ENCODE data around the gene IL3. TPM values are rescaled to one million over a fixed set of nuclear protein-coding genes. Genes with fewer than 3 reads are reported as not detected.

The IL3 gene
- total RNA-seq, 1 donor from 2014 or later = not detected

DNA sequence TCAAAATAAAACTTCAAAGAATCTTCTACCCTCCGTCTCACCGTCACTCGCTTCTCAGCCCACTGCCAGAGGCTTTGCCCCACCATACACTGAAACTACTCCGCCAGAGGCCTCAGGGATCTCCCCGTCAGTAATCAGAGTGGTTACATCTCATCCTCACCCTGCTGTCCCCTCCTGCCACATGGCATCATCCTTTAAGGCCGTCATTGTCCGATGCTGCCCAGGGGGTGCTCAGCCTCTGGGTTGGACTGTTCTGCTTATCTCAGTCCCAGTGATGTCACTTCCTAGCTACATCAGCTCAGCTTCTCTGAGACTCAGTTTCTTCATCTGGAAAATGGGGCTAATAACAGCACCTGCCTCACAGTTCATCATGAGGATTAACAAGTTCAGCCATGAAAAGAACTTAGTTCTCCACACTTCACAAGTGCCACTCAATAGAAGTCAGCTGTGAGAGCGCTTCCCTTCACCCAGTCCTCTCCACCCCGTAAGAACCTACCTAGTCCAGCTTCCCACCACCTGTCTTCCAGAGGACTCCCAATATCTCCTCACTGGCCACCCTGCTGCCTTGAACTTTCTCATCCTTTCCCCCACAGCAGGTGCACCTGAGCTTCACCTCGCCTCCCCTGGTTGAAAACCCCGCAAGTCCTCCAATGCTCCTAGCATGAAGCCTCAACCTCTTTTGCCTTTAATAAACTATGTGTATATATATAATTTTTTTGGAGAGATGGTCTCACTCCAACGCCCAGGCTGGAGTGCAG, 2.8 kb upstream of the IL3 start:
- no peak for DNase-seq

DNA sequence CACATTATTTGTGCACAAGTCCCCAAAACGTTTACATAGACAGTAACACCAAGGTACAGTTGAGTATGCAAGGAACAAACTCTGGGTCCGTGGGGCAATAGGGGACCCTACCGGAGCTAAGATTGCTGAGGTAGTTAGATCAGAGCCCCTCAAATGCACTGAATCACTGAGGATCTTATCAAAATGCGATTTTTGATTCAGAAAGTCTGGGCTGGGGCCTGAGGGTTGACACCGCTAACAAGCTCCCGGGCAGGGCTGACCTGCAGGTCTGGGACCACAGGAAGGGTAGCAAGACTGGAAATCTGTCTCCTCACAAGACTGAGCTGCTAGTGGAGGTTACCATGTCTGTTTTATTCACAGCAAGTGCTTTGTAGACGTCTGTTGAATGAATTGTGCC, 1.8 kb upstream of the IL3 start:
- DNase-seq = no peak

DNA sequence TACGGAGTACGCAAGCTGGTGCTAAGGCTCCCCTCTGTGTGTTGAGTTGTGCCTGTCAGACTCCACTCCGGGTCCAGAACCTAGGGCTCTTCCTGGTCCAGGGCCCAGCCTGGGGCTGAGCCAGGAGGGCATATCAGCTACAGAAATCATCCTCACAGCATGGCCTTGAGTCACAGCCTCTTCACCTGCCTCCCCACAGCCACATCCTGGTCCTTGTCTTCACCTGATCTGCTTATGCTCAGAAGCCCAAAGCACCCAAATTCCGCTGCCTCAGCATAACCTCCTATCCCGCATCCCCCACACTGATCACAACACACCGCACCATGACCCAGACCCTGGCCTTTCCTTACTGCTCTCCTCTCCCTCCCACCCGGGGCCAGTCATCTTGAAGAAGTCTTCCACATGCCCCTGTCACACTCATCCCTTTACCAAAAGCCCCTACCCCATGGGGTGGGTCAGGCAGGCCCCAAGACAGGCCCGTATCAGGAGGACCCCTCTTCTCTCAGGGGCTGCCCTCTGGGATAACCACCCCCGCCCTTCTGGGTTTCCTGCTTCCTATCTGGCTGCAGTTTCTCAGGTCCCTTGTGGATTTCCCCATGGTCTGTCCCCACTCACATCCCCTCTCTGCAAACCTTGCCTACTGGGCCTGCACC, 1.3 kb upstream of the IL3 start:
- DNase-seq = no peak

GRCh38 chr5:132059696-132060500, 557 bp upstream of the IL3 start:
- DNase-seq = no peak

DNA sequence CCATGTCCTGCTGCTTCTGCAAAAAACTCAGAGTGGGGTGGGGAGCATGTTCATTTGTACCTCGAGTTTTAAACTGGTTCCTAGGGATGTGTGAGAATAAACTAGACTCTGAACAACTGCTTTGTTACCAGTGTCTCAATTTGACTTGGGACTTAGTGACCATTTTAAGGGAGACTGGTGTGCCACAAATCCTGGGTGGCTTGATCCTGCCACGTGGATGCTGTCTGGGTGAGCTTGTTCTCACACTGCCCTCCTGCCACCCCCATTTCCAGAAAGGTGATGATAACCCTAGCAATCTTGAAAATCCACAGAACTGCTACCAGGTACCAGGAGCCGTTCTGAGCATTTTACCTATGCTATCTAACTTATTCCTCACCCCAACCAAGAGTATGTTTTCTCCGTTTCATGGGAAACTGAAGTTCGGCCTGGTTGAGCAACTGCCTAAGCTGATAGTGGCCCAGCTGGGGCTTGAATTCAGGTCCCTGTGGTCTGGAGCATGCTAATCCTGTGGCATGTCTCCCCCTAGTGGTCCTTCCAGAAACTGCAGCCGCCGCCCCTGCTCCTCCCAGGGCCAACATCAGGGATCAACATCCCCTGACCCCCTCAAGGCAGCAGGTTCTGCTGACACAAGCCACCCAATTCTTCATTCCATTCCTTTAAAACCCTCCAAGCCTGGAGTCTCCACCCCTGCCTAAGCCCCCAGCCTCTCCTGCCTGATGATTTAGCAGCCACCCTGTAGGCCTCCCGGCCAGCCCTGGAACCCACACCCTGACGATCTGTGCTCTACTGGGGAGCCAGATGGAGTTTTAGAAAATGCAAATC, 2.8 kb downstream of the IL3 start:
- peak; percentile 69 for DNase-seq

- no peak for DNase-seq
Observed at GRCh38 chr5:132064140-132064539, 3.7 kb downstream of the IL3 start.

DNA sequence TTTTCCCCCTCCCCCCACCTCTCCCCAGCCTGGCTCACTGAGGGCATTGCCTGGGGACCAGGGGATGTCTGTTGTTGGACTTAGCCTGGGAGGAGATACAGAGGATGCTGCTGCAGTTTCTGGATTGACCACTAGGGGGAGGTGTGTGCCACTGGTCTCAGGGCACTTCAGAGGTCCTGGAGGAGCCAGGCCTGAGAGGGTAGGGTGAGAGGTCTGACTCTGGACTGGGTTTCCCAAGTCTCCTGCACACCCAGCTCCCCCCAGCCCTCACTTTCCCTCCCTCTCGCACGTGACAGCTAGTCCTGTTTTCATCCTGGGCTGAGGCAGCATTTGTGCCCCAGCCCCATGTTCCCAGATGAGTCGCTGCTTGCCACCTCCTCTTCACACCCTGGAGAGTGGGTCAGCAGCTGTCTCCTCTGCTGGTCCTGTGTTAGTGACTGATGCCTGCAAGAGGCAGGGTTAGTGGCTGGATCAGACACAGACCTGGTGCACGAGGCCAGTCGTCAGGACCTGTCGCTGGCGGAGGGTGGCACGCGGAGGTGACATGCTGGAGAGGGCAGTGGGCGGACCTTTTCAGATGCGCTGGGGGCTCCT, 4.4 kb downstream of the IL3 start:
- DNase-seq = peak; percentile 73

GRCh38 chr5:132065351-132065937, 5.0 kb downstream of the IL3 start:
- DNase-seq = peak; percentile 81

DNA sequence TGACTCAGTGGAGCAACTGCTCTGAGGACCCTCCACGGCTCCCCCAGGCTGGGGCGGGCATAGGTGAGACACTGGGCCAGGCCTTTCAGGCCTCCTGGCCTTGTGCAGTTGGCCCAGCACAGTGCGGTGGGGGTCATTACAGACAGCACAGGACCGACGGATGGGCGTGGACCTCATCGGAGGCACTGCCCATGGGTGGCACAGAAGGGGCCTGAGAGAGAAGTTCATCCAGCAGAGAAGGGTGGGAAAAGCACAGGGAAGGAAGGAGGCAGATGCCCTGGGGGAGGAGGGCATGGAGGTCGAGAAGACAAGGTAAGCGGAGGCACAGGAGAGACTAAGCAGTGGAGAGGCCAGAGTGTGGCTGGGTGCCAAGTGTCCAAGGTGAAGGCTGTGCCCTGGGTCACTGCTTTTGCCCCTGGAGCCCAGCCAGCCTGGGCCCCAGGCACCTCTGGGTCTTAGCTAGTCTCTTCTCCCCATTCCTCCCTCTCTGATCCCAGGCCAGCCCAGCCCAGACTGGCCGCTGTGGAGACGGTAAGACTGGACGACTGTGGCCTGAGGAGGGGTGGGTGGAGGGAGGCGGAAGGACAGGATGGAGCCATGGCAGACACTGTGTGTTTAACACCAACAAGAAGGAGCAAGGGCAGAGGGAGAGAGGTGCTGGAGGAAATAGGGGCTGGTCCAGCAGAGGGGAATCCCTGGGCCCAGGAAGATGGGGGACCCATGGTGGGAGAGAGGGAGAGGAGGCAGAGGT, 5.7 kb downstream of the IL3 start:
- DNase-seq = no peak

GRCh38 chr5:132066871-132067270, 6.4 kb downstream of the IL3 start:
- no peak for DNase-seq

GRCh38 chr5:132067451-132067850, 7.0 kb downstream of the IL3 start:
- no peak for DNase-seq

- DNase-seq = no peak
Observed at GRCh38 chr5:132067941-132068808, 7.7 kb downstream of the IL3 start.

DNA sequence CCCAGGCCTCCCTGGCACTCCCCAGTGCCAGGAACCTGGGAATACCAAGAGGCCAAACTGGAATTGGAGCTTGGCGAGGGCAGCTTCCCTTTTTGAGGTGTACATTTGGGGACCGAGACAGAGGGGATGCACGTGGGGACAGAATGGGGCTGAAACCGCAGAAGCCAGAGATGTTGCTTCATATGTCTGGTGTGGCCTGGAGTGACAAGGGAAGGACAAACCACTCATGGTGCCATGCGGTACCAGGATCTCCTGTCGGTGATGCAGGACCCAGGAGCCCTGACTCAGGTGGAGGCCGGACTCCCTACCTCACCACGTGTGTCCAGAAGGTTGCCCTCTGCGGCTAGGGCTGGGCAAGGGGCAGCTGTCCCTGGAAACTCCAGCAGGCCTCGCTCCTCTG, 9.1 kb downstream of the IL3 start:
- DNase-seq = no peak

GRCh38 chr5:132069994-132070393, 9.5 kb downstream of the IL3 start:
- no peak for DNase-seq

GRCh38 chr5:132070460-132071337, 10.2 kb downstream of the IL3 start:
- DNase-seq = no peak

GRCh38 chr5:132071338-132071707, 10.9 kb downstream of the IL3 start:
- no peak for DNase-seq

DNA sequence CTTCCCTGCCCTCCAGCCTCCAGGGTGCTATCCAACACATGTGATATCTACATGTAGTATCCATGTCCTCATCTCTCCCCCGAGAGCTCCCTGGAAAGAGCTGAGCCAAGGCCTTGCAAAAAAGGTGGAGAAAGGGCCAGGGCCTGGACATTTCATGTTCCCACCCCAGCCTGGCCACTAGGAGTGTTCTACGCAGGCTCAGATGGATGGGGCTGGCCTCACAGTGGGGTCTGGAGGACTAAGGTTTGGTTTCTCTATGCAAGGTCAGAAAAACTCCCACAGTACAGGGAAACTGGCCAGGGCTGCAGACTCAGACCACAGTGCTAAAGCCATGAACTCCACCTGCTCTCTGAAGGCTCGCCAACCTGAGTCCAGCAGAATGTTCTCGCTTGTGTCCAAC, 11.6 kb downstream of the IL3 start:
- DNase-seq = no peak

GRCh38 chr5:132072528-132072927, 12.1 kb downstream of the IL3 start:
- no peak for DNase-seq
